ENCODE data around the gene MDM1.
A peak's percentile ranks its signal among the peaks of the same experiment; 100 is the strongest.

The MDM1 gene

DNA sequence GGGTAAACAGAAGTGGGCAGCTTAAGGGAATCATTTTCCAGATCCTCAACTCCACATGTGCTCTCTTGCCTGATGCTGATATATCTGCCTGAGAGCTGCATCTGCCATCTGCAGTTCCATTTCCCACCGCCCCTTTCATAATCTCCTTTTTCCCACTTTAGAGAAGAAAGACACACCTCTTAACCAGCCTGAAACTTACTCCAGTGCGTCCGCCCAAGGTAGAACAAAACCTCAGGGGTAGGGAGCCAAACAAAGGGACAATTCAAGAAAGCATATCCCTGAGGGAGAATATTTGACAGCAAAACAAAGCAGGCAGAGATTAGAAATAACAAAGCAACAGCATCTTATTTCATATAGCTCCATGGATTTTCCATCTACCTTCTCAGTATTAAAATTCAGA lies 4.3 kb downstream of the MDM1 start:
- no peak for DNase-seq (ENCODE audit: extremely low read depth in 1 of 2, low read depth in 1 of 2)

DNA sequence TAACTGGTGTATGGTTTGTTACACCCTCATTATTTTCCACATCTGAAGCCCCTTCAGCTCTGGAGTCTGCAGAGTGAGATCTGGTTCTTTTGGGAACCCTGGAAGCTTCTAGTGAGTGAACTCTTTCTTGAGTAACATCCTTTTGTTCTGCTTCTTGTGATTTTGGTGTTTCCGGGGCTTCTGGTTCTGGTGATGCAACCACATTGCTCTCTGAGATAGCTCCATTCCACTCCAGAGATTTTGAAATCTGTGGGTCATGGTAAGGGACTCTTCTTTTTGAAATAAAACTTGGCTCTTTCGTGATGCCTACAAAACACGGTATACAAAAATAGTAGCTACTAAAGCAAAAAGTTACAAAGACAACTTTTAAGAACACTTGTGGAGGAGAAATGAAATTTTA lies 5.4 kb downstream of the MDM1 start:
- DNase-seq (ENCODE audit: extremely low read depth in 1 of 2, low read depth in 1 of 2), result no peak

DNA sequence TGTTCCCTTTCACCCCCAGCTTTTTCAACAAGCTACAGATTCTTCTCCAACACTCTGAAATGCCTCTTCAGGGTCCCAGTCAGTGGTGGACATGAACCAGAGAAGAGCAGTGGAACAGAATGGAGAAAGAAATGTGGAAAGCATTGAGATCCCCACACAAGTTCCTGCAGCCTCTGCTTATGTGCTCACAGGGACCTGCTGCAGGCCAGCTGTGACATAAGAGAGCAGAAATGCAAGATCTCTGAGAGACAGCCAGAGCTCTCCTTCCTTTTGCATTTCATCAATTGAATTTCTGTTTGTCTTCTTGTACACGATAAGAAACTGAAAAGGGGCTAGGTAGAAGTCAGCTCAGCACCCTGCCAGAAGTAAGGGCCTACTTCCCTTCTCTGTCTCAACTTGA lies 6.2 kb downstream of the MDM1 start:
- no peak for DNase-seq (ENCODE audit: extremely low read depth in 1 of 2, low read depth in 1 of 2)

DNA sequence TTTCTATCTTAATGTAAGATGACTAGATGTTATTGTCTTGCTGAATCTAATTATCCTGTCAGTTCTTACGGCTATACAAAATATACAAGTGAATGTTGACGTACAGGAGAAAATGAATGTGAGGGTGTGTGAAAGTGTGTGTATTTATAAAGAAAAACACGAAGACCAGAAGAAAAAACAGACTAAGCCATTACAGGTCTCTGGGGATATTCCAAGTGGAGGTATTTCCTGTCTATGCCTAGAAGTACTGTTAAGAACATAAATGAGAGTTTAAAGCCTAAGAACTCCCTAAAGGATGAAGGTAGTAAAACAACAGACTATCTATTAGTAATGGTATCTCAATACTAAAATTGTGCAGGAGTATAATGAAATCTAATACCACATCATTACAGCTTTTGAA lies 7.6 kb downstream of the MDM1 start:
- no peak for DNase-seq (ENCODE audit: extremely low read depth in 1 of 2, low read depth in 1 of 2)

DNA sequence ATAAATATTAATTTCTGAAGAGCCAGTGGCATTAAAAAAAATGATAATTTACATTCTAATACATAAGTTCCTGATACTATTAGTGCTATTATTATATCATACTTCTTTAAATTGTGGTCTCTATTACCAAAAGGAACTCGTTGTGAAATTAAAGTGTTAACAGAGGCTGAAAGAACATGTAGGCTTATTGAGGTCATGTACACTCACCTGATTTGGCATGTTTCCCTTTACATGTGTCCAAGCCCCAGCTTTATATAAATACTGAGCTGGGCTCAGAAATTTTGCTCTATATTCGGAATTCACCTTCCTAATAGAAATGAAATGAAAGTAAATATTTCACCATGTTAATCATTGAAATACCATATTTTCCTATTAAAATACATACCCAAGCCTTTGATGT lies 11.0 kb downstream of the MDM1 start:
- DNase-seq (ENCODE audit: extremely low read depth in 1 of 2, low read depth in 1 of 2), result no peak

DNA sequence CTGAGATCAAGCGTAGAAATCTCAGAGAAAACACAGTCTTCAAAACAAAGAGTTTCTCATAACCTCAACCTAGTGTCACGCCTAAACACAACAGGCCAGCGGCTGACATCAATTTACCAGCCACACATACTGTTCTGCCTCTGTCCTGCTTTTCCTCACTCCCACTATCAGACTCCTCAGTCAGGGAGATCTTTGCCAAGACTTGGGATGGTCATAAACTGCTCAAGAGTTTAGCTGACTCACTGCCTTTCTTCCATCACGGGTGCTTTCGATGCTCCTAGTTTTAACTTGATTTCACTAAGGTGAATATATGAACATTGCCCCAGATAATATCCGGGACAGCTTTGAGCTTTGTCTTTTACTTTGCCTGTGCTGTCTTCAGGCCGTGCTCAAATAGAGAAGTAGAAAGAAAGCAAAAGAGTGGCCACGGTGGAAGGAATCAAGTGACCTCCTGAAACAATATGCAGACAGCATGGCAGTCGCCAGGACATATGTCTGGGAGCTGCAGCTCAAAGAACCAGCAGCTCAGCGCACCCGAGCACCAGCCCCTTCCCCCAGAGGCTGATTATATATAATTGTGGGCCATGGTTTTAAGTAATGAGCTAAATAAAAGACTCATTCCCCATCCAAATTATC lies 12.1 kb downstream of the MDM1 start:
- DNase-seq (ENCODE audit: extremely low read depth in 1 of 2, low read depth in 1 of 2), result no peak

DNA sequence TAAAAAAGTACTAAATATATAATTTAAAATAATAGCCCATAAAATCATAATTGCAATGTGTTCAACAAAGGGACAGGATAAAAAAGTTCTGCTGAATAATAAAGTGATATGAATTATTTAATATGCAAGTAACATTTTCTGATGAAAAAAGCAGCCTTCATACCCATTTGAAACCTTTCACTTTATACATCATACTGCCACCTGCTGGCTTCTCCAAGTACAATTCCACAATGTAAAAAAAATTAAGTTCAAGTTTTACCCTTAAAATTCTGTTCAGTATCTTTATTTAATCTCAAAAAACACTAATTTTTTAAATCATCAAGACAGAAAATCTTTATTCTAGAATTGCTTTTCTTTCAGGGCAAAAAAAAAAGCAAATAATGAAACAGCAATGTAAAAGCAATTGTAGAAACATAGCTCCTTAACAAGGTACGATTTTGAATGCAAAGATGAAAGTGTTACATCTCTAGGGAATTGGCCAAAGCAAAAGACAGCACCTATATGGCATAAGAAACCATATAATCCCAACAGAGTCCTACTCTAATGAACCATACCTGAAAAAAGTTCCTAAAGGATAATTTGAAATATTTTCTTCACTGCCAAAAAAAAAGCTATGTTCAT lies 15.0 kb downstream of the MDM1 start:
- DNase-seq (ENCODE audit: extremely low read depth in 1 of 2, low read depth in 1 of 2), result no peak

DNA sequence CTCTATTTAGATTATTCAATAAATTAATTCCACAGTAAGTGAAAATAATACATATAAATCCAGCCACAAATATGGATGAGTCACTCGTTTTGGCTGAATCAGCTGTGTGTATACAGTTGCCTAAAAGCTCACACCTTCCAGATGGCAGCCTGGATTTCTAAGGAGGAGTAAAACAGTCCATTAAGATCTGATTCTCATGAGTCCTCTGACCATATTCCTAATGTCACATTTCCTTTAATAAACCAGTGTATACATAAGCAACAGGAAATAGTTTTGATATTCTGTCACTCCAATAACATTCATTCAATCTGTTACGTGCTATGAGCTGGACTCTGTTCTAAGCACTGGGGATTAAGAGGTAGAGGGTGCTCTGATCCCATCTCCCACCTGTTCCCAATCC lies 21.8 kb downstream of the MDM1 start:
- no peak for DNase-seq (ENCODE audit: extremely low read depth in 1 of 2, low read depth in 1 of 2)

DNA sequence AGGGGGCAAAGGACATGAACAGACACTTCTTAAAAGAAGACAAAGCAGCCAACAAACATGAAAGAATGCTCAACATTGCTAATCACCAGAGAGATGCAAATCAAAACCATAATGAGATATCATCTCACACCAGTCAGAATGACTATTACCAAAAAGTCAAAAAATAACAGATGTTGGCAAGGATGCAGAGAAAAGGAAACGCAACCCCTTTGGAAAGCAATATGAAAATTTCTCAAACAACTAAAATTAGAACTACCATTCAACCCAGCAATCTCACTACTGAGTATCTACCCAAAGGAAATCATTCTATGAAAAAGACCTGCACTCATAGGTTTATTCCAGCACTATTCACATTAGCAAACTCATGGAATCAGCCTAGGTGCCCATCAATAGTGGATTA lies 25.6 kb downstream of the MDM1 start:
- no peak for DNase-seq (ENCODE audit: extremely low read depth in 1 of 2, low read depth in 1 of 2)

DNA sequence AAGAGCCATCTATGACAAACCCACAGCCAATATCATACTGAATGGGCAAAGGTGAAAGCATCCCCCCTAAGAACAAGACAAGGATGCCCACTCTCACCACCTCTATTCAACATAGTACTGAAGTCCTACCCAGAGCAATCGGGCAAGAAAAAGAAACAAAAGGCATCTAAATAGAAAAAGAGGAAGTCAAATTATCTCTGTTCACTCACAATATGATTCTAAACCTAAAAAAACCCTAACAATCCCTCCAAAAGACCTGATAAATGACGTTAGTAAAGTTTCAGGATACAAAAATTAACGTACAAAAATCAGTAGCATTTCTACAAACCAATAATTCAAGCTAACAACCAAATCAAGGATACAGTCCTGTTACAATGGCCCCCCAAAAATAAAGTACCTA lies 26.9 kb downstream of the MDM1 start:
- DNase-seq (ENCODE audit: extremely low read depth in 1 of 2, low read depth in 1 of 2), result no peak

DNA sequence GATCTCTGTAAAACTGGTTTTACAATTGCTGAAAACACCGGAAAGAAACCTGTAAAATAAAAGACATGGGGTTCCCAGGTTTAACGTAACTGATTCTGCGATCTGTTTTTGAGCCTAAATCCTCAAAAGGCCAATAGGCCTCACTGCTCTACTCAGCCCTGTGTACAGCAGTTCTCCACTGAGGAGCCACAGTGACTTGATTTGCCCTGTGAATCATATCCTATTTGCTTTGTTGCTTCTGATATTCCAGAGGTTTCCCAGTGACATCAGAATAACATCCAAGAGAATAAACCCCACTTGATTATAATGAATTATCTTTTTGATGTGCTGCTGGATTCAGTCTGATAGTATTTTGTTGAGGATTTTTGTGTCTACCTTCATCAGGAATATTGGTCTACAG lies 27.5 kb downstream of the MDM1 start:
- DNase-seq (ENCODE audit: extremely low read depth in 1 of 2, low read depth in 1 of 2), result no peak

DNA sequence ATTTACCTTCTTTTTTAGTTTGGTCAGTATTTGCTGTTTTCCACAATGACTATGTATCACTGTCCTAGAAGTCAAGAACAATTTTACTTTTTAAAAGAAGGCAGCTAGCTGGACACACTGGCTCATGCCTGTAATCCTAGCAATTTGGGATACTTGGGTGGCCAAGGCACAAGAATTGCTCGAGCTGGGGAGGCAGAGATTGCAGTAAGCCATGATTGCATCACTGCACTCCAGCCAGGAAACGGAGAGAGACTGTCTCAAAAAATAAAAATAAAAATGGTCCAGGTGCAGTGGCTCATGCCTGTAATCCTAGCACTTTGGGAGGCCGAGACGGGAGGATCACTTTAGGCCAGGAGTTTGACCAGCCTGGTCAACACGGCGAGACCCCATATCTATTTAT lies 28.3 kb downstream of the MDM1 start:
- no peak for DNase-seq (ENCODE audit: extremely low read depth in 1 of 2, low read depth in 1 of 2)

DNA sequence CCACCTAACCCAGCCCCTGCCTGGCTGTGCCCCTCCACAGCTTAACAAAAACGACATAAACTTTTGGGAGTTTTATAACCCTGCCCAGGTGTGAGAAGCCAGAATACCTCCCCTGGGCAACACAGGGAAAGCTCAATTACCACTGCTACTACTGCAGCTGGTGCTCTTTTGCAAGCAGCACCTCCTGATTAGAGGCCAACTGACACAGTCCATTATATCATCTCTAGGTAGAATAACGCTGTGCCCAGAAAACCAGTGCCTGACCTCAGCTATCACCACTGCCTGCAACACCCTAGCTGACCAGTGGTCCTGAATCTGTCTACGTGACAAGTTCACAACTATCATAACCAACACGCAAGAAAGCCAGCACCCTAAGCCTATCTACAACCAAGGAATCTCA lies 34.2 kb downstream of the MDM1 start:
- DNase-seq (ENCODE audit: extremely low read depth in 1 of 2, low read depth in 1 of 2), result no peak

DNA sequence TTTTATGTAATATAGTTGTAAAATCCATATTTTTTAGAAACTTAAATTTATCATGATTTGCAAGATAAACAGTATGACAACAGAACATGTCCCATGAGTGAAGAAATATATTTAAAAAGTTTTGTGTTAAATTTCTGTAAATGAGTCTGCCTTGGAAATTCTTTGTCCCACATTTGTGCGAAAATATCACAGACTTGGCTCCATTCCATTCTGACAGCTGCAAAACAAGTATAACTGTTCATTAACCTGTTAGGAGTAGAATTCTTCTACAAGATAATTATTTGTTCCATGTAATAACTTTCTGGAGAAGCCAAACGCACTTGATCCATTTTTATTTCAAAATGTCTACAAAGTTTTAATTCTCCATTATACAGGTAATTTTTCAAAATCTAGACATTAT lies 37.9 kb downstream of the MDM1 start:
- DNase-seq (ENCODE audit: extremely low read depth in 1 of 2, low read depth in 1 of 2), result no peak

DNA sequence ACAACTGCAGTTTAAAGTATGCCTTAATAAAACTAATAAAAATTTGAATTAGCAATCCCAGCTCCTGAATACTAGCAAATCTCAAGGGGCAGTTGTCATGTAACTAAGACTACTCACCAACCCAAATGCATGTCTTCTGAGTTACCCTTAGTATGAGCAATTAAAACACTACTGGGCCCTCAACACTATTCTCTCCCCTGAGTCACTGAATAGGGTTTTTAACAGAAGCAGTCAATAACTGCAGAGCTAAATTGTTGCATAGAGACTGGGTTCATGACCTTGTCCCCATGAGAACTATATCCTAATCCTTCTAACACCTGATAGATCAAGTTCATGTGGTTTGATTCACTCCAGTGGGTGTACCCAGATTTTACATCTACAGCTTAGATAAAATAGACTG lies 38.8 kb downstream of the MDM1 start:
- no peak for DNase-seq (ENCODE audit: extremely low read depth in 1 of 2, low read depth in 1 of 2)

DNA sequence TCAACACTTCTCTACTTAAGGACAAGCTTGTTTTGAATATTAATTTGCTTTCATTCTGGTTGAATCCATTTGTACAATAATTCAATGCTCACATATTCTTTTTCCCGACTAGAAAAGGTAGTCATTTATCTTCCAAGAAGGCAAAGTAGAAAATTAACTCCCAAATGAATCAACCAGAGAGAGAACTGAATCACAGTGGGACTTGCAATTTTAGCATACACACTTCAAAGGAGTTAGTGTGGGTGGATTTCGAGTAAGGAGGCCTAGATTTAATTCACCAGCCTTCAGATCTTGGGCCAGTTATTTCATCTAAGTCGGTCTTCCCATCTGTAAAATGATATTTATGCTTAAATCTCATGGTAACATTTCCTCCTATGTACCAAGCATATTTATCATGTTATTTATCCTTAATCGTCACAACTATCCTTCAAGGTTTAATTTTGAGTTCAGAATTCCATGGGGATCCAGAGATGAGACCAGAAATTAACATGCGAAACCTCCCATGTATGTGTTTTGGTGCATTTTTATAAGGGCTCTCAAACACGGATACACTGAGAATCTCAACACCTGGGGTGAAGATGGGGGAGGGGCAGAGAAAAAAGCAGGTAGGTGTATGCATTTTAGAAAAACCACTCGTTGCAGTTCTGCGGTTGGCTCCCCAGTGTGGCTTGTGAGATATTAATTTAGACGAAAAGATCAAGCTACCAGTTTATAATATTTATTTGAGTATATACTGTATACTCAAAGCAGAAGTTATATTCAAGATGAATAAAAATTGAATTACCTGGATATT lies 39.8 kb downstream of the MDM1 start:
- DNase-seq (ENCODE audit: extremely low read depth in 1 of 2, low read depth in 1 of 2), result no peak

DNA sequence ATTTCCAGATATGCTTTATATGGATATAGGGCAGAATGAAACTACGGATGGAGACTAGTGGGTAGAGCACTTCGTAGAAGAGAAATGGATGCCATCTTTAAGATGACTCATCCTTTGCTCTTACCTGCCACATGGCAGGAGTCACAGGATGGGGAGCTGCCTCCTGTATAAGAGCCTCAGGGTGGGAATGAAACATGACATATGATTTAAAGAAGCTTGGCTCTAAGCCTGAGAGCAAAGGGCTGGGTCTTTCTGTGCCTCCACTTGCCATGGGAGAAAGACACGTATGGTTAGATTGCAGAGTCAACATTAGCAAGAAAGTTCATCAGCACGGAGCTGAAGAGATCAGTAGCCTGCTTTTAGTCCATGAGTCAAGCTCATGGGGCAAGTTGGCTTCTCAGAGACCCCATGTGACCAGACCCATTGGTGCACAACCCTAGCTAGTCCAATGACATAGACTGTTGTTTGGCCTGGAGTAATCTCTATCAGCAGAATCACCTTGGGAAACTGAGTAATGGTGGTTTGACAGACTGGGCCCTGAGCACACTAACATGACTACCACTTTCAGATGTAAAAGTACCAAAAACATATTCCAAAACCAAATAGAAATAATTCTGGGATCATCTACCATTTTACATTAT lies 40.6 kb downstream of the MDM1 start:
- DNase-seq (ENCODE audit: extremely low read depth in 1 of 2, low read depth in 1 of 2), result no peak

DNA sequence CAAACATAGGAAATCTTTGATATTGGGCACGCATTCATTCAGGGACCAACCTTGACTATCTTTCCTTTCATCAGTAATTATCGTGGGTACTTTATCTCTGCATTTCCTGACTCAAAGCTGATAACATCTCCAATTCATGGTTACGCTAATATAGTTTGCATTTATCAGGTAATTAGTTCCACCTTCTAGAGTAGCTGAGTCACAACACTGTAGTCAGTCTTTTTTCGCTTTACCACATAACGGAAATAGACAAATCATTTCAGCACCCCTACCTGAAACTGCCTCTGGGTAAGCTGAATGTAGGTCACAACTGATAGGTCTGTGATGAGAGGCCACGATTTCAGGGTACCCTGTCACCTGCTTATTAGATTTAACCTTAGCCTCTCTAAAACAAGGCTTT lies 42.0 kb downstream of the MDM1 start:
- DNase-seq (ENCODE audit: extremely low read depth in 1 of 2, low read depth in 1 of 2), result peak in 1 of 2 donors; percentile 20

DNA sequence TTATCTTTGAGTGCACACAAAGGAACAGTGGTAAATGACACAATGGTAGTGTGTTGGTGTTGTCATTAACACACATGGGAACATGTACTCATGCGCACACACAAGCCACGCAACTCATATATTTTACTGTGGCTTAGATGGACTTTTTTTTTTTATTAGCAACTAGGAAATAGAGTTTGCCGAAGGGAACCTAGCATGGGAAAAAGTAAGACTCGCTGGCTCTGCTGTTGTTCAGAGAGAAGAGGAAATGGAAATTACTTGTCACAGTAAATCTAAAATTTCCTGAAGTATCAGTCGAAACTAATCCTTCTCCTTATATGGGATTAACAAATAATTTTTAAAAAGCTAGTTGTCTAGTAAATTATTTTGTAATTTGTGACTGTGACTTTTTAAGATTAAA lies 45.1 kb downstream of the MDM1 start:
- no peak for DNase-seq (ENCODE audit: extremely low read depth in 1 of 2, low read depth in 1 of 2)

DNA sequence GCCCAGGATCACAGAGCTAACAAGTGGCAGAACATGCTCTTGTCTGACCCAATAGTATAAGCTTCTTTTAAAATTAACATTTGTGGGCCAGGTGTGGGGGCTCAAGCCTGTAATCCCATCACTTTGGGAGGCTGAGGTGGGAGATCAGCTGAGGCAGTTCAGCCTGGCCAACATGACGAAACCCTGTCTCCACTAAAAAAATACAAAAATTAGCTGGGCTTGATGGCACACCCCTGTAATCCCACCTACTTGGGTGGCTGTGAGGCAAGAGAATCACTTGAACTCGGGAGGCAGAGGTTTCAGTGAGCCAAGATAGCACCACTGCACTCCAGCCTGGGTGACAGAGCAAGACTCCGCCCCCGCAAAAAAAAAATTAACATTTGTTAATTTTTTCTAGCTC lies 45.8 kb downstream of the MDM1 start:
- DNase-seq (ENCODE audit: extremely low read depth in 1 of 2, low read depth in 1 of 2), result no peak

DNA sequence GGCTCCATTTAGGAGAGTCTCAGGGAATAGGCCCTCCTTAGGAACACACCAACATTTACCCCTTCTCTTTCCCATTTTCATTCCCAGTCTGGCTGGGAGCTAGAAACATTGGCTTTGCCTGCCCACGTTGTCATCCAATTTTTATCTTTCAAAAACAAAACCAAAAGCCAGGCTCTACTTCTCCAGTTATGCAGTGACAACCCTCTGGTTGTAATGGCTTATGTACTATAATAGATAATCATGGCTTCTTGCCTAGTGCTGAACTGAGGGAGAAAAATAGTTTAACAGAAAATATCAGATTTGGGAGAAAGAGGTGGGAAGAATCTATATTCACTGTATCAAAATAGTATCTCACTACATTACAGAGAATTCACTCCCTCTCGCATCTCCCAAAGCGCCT lies 46.6 kb downstream of the MDM1 start:
- no peak for DNase-seq (ENCODE audit: extremely low read depth in 1 of 2, low read depth in 1 of 2)

All from stimulated activated CD8-positive, alpha-beta memory T cell treated with anti-CD3 and anti-CD28 coated beads, Interleukin-7, amount 100 ng/mL, for 48 hours (primary cell).